Ramos (cell line): ENCODE data around the gene IGFALS.

Source experiments
- in situ Hi-C: fragments of 300-500 bp; cut with MboI; formaldehyde crosslinking; loops from one replicate; pipeline ENCODE4 v1.14.3; 2022; ENCODE audit warnings: low sequenced_read_pairs; ENCODE audit not compliant: unreplicated experiment

IGFALS gene

DNA sequence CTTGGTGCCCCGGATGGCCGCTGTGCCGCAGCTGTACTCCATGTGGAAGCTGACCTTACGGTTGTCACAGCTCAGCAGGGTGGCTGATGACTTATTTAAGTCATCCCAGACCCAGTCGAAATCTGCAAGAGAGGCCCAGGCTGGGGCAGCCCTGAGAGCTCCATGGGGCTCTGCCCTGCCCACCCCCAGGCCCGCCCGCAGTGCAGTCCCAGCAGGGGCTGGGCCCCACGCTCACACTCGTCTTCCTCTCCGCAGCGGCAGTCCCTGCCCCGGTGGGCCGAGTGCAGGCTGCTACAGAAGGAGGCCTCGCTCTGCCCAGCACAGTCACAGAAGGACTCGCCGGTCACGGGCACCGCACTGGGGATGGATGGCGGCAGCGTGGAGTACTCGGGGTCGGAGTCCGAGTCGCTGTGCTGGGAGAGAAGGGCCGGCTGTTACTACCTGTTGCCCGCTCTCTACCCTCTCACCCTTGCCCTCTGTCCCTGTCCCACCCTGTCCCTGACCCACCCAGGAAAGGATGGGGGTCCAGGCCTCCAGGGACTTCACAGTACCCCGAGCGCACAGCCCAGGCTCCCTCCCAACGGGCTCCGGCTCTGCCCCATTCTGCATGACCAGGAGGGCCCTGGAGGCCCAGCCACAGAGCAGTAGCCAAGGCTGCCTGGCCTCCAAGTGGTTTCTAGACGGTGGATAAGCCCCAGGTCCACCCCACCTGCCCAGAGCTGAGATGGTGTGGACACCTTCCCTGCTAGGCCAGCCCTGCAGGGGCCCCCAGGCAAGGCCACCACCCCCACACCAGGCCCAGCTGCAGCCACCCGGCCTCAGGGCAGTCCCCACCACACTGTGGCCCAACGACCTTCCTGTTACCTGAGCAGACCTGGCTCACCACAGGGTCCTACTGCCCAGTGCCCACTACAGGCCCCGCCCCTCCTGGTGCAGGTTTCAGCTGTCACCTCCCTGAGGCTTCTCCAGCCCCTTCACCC lies 15.0 kb downstream of the IGFALS start:
- in situ Hi-C loops = no loop called here

DNA sequence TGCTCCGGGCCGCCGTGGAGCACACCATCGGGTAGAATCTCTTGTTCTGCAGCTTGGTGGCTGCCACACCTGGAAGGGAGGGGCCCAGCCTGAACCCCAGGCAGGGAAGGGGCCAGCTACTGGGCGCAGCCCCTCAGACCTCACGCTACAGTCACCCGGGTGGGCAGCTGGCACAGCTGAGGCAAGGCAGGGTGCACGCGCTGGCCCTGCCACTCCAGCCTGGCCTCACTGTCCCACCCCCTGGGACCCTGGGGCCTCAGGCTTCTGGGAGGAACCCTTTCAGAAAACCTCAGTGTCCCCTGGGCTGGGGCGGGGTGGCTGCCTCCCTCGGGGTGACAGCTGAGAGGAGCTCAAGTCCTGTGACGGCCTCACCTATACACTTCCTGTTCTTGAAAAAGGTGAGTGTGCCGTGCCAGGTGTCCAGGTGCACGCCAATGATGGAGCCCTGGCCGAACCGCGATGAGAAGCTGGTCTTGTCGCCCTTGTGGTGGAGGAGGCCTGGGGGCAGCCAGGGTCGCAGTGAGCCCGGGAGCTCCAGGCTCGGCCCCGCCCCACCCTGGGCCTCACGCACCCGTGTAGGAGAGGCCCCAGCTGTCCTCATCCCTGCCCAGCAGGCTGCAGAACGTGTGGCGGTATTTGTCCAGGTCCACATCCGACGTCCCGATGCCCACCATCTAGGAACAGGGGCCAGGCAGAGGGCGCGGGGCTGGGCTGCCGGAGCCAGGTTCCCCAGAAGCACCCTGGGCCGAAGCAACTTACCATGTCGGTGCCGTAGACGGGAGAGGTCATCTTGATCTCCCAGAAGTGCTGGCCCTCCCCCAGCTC lies 15.9 kb downstream of the IGFALS start:
- in situ Hi-C loops = no loop called here

DNA sequence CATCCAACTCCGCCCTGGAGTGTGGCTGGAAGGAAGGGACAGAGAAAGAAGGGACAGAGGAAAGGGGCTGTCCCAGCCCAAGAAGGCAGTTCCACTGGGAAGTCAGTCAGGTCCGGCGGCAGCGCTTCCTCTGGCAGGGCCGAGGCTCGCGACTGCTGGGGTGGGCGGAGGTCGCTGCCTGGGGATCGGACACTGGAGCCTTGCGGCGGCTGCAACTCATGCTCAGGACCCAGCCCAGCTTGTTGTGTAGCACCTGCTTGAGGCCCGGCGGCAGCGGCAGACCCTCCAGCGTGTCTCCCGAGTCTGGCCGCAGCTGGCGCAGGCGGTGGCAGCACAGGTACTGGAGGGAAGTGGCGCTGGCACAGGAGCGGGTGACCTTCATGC lies 16.5 kb downstream of the IGFALS start:
- in situ Hi-C loops = no loop called here

DNA sequence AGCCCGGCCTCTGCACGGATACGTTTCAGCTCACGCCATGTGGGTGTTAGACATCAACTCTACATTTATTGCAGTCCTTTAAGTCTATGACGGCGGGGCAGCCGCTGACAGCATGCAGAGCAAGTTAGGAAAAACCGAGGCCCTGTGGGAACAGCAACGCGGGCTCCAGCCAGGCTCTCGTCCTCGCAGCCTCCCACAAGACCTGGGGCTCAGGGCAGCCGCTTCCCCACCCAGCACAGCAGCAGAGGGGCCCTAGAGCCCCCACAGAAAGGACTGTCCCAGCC lies 16.9 kb downstream of the IGFALS start:
- in situ Hi-C loops = no loop called here

DNA sequence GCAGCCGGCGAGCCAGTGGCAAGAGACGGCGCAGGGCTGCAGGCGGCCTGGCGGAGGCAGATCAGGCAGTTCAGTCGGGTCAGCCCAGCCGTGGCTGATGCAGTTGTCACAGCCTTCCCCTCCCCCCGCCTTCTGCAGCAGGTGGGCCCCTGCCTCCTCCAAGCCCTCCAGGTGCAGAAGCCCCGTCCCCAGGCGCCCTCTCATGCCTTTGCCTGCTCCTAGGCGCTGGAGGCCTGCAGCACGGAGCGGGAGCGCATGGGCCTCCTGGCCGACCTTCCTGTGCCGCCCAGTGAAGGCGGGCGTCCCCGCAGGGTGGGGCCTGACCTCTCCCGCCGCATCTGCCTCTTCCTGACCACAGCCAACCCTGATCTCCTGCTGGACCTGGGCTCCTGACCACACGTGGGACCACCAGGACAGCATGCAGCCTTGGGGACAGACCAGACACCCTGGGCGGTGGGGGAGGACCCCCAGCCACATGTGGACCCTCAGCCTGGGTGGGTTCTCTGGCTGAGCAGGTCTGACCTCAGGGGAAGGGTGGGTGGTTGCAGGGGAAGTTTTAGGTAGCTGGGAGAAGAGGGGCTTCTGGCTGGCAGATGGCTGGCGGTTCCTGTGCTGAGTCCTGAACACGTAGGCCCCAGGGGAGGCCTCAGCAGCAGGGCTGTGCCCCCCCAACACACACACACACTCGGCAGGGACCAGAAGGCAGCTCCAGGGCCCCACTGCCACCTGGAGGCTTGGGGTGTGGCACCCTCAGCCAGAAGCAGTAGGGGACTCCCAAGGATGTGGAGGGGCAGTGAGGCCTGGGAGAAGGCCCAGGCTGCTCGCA lies 17.4 kb downstream of the IGFALS start:
- in situ Hi-C loops = no loop called here

DNA sequence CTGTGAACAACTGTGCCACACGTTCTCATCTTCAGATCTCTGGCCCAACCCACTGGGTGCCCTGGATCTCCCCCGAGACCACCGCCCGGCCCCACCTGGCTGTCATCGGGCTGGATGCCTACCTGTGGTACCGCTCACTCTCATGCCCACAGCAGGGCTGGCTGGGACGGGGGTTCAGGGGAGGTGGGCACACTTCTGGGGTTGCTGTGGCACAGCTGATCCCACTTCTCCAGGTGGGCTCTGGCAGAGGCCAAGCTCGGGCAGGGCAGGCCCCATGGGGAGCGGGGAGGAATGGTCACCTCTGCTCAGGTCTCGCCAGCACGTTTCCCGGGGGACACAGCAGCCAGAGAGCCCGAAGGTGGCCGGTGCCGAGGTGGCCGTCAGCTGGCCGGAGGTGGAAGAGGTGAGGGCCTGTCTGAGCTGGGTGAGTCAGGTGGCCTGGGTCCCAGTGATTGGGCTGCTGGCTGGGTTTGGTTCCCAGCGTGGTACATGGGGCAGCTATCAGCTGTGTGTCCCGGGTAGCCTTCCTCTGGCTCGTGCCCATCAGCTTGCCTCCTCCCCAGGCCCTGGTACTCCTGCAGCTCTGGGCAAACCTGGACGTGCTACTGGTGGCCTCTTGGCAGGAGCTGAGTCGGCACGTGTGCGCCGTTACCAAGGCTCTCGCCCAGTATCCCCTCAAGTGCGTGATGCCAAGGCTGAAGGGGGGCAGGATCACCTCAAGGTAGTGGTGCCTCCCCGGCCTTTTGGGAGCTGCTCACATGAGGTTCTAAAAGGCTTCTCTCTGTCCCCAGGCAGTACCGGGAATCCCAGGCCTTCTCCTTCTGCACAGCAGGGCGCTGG lies 18.3 kb downstream of the IGFALS start:
- in situ Hi-C loops = no loop called here

DNA sequence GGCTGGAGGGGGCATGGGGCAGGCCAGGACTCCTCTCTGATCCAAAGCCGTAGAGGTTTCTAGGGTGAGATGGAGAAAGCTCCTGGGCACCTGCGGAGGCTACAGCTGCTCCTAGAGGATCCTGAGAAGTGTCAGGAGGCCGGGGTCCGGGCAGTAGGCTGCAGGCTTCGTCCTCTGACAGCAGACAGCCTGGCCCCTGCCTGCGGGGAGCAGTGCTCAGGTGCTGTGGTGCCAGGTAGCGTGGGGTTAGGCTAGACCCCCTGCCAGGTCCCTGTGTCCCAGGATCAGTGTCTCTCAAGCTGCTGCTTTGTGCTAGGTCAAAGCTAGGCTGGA lies 19.1 kb downstream of the IGFALS start:
- in situ Hi-C loops = no loop called here

DNA sequence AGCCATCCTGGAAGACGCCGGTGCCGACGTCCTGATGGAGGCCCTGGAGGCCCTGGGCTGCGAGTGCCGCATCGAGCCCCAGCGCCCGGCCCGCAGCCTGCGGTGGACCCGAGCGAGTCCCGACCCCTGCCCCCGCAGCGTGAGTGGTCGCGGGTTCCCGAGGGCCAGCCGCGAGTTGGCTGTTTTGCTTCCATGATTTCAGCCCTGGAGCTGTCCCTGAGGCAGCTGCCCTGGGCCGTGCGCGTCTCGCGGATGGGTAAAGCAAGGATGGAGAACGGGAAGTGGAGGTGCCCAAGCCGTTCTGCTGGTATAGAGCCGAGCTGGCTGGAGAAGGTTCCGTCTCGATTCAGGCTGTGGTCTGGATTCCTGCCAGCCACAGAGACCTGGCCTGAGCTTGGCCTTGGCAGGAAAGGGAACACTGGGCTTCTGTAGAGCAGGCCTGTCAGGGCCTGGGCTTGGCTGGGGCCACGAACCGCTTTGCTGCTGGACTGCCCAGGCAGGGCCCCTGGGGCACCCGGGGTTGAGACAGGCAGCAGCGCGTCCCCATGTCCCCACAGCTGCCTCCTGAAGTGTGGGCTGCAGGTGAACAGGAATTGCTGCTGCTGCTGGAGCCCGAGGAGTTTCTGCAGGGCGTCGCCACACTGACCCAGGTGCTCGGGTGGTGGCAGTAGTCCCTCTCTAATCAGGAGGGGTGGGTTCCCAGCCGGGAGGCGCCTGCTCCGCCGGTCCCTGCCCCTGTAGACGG lies 19.6 kb downstream of the IGFALS start:
- in situ Hi-C loops = no loop called here

DNA sequence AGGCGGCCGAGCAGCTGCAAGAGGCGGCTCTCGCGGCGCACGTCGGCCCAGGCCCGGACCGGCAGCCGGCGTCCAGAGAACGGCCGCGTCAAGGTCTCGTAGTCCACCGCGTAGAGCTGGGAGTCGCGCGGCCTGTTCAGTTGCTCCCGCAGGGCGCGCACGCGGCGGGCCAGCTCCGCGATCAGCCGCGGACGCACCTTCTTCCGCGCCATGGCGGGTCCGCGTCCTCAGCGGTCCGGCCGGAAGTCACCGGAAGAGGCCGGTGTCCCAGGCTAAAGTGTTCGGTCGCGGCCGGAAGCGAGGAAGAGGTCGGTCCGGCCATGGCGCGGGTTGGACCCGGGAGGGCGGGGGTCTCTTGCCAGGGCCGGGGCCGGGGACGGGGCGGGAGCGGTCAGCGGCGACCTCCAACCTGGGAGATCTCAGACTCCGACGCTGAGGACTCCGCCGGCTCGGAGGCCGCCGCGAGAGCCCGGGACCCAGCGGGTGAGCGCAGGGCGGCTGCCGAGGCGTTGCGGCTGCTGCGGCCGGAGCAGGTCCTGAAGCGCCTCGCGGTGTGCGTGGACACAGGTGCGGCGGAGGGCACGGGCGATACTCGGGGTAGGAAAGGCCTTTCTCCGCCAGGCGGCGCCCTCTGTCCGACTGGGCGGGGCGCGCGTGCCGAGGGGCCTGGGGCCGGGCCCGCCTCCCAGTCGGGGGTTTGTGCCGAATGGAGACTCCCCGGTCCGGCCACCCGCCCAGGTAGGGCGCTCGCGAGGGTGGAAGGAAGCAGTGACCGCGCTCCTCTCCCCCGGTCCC lies 20.4 kb downstream of the IGFALS start, which contains the start of gene MRPS34:
TSS of gene MRPS34 (minus strand) at position 227 of the 795 bp plus-strand sequence. CDS start at position 212, 15 bp downstream.
- in situ Hi-C loops = no loop called here

DNA sequence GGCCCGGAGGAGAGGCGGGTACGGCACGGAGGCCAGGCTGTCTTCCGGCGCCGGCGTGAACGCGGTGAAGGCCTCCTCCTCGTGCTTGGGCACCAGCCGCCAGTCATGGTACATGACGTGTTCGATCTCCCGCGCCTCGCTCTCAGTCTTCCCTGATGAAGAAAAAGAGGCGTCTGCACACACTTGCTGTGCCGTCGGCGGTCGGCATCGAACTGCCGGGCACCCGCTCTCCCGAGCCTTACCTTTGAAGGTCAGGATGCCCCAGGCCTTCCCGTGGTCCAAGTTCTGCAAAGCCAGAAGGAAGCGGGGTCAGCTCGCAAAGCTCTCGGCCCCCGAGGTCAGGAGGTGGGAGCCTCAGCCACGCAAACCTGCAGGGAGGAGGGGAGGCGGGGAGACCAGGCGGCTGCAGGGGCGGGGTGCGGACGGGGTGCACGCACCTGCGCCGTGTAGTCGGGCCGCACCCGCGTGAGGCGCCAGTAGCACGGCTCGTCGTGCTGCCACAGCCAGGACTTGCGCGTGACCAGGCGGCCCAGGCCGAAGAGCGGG lies 21.1 kb downstream of the IGFALS start, which contains the start of gene EME2:
TSS of gene EME2 (plus strand) at position 449 of the 546 bp plus-strand sequence. CDS start 418 bp downstream, outside the sequence.
- in situ Hi-C loops = no loop called here

DNA sequence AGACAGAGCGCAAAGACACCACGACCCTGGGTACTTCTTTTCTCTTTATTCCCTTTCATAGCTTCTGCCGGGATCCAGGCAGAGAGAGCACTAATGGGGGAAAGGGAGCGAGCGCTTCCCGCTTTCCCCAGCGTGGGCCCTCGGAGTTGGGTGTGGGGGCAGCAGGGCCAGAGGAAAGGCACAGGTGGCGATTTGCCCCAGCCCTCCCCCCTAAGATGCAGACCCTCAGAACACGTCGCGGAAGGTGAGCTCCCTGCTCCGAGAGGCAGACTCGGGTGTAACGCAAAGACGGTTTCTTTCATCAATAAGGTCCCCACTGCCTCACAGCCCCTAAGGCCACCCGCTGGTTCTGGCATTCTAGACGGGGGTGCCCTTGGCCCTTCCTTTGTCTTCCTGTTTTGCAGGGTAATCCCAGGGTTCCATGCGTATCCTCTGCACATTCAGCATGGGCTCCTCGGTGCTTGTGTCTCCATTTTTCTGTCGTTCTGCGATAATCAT lies 21.6 kb downstream of the IGFALS start:
- in situ Hi-C loops = no loop called here

DNA sequence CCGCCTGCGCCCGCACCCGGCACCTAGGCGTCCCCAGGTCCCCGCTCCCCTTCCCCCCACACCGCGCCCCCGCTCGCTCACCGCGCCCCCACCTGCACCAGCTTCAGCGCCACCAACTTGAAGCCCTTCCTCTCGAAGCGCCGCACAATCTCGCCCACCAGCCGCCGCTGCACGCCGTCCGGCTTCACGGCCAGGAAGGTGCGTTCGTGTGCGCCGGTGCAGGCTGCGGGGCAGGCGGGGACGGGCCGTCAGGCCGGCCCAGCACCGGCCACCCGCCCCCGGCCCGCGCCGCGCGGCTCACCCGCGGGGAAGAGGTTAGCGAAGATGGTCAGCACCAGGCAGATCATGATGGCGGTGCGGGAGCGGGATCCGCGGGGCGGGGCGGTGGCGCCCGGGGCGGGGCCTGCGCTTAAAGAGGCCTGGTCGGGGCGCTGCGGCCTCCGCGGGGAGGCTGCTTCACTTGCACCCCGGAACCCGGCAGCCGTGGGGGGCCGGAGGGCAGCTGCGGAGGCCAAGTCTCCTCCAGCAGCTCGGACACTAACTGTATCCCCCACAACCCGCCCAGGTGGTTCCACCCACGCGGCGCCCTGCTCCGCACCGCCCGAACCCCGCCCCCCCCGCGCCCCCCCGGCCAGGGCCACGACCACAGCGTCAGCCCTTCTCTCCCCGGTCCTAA lies 22.2 kb downstream of the IGFALS start, which contains the start of gene NME3:
TSS of gene NME3 (minus strand) at position 356 of the 676 bp plus-strand sequence. CDS start at position 347, 9 bp downstream.
- in situ Hi-C loops = no loop called here

DNA sequence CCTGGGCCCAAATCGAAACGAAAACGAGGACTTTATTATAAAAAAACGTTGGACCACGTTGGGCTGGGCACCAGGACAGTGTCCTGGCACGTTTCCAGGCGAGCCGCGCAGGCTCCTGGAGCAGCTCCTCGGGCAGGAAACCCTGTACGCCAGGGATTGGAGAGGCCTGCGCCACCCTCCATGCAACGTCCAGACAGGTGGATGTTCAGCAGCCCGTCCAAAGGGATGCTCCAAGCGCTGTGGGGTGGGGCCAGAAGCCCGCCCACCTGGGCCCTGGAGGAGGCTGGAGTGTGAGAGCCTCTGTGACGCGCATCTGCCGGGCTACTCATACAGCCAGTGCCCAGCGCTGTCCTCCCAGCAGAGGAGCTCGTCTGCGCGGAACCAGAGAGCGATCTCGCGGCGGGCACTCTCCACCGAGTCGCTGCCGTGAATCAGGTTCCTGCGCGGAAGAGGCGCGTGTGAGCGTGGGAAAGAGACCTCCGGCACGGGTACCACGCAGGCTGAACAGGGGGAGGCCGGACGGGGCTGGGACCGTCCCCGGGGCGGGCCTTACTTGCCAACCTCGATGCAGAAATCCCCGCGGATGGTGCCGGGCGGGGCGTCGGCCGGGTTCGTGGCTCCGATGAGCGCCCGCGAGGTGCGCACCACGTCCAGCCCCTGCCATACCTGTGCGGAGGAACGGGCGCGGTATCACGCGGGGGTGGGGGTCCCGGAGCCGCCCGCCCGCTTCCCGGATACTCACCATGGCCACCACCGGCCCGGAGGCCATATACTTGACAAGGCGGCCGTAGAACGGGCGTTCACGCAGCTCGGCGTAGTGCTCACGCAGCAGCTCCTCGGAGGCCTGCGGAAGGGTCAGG lies 22.9 kb downstream of the IGFALS start:
- in situ Hi-C loops = no loop called here

DNA sequence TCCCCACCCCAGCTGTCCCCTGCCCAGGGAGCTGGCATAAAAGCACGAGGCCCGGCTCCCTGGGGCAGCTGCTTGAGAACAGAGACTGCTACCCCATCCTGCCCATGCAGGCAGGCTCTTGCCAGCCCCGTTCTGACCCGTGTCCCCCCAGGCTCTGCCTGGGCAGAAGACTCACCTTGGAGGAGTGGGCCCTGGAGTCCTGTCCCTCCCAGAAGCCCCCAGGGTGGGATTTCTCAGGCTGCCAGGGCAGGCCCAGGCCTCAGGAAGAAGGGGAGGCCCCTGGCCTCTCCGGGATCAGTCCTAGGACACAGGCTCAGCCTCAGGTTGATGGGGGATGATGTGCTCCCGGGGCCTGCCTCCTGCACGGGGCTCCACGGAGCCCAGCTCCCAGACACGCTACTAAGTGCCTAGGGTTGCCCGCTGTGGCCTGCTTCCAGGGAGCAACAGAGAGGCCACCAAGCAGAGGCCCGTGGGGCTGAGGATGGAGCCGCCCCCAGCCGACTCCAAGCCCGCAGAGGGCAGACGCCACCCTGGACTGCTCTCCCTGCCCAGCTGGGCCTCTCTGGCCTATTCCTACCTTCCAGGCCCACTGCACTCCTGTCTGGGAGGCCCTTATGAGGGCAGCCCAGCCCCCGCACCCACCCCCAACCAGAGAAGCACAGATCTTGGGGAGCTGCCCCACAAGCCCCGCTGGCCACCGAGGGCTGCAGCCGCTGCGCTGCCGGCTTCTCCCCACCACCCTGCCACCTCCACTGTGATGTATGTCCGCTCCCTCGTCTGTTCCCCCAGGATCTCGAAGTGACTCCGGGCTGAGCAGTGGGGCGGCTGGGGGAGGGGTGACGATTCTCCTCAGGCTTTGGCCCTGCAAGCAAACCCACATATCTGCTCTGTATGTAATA lies 23.9 kb downstream of the IGFALS start:
- in situ Hi-C loops = no loop called here

DNA sequence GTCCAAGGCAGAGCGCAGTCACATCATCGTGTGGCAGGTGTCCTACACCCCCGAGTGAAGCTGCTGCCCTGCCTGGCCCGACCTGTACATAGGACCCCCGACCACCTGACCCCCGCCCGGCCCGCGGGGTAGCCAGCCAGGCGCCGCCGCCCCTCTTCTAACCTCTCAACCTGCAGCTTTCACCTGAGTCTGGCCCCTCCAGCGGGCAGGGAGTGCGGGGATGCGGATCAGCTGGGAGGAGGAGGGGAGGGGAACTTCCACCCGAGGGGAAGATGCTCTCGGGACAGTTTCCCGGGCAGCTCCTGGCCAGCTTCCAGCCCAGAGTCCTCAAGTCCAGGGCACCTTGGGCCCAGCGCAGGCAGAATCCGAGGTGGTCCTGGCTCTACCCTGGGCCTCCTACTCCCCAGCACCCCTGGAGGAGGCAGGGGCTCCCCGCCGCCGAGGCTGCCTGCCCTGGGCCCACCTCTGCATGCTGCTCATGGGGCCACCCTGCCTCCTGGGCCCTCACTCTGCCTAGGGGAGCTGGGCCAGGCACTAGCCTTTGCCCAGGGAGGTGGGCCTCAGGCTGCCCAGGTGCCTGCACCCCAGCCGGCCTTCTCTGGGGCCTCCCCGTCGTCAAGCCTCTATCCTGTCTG lies 24.6 kb downstream of the IGFALS start:
- in situ Hi-C loops = no loop called here
